IPS-NIHi11 (cell line): Measurements from ENCODE around the gene PRSS22.

Experiments
- DNase-seq: peaks from one replicate; pipeline ENCODE4 v3.0.0; 2012; ENCODE audit warnings: mixed read lengths, low spot score

Gene PRSS22

DNA sequence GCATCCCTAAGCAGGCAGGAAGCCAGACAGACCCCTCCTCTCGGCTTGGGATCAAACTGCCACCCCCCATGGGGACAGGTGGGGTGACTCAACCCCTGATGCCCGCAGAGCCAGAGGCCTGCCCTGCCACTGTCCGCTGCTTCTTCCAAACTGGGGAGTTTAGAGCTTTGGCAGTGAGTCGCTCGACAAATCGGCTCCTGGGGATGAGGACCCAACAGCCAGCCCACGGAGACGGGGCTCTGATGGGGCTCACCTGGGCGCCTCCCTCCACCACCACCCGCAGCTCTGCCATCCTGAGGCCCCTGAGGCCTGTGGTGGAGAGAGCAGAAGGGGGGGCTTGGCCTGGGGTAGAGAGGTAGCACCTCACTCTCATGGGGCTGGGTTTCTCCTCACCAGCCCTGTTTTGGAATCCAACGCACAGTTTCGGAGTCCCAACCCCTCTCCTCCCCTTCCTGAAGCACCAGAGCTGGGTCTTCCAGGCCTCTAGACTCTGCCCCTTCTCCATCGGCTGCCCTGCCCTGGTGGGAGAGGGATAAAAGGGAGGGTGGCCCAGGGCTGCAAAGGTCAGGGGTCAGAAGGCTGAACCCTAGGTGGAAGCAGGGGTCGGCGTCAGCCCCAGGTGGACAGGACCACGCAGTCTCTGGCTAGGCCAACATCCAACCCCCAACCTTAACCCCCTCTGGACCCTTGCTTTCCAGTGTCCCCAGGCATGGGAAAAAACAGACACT is 5.8 kb downstream of the PRSS22 start:
- DNase-seq, result peak; percentile 7

DNA sequence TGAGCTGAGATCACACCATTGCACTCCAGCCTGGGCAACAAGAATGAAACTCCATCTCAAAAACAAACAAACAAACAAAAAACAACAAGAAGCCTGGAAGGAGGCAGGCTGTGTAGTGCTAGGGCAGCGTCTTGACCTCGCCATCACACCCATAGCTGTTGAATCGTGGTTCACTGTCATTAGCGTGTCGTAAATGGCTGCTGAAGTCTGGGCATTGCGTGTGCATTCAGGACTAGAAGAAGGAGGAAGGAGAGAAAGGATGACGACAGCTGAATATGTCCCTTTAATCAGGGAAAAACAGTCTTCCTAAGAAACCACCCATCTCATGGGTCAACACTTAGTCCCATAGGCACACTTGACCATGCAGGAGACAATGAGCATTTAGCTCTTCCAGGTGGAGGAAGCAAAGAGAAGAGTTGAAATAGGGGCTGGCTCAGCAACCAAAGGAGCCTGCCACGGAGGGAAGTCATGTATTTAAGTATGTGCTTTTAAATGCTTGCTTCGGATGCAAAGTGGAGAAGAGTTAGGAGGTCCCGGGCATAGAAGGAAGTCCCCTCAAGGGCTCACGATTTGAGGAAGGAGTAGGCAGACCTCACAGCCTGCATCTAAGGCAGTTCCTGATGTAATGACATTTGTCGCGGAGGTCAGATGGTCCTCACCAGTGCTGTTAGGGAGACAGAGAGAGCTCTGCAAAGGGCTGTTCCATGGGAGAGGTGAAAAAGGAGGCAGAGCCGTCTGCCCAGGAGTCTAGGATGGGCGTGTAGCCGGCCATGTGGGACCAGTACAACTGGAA is 8.8 kb downstream of the PRSS22 start:
- DNase-seq, result peak; percentile 6

DNA sequence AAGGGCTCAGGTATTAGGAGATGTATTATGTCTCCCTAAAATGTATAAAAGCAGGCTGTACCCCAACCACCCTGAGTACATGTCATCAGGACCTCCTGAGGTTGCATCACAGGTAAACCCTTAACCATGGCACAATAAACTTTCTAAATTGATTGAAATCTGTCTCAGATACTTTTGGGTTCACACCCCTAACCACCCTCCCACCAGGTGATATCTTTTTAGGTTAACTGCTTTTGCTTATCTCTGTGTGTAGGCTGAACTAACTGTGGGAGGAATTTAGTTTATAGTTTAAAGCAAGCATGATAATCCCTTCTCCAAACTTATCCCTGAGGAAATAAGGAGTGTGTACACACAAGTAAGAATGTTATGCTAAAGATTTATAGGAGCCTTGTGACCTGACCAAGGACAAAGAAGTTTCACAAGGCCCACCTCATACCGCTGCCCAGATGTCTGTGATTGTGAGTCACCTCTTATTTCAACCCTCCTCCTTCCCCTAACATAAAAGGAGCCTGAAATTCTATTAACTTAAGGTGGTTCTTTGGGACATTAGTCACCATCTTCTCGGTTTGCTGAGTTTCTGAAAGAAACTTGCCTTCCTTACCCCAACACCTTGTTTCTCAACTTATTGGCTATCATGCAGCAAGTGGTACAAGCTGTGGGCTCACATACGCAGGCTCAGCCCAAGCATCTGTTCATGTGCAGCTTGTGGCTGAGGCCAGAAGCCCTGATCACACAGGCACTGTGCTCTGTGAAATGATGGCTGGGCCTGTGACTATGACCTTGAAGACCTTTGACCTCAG is 11.3 kb downstream of the PRSS22 start:
- DNase-seq, result peak; percentile 3

DNA sequence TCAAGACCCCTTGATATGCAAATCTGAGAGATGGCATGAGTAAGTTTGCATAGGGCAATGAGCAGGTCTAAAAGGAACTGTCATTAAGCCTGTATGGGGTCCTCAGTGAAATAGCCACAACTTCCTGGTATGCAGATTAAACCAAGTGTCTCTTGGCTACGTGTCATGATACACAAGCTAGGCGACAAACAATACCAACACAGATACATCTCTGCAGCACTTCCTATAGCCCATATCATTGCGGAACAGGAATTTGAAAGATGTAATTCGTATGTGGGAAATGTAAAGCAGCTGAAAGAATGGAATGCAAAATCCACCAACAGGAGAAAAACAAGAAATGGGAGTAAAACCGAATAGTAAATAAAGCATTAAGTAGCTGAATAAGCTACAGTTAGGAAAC is 12.9 kb downstream of the PRSS22 start:
- DNase-seq, result no peak

DNA sequence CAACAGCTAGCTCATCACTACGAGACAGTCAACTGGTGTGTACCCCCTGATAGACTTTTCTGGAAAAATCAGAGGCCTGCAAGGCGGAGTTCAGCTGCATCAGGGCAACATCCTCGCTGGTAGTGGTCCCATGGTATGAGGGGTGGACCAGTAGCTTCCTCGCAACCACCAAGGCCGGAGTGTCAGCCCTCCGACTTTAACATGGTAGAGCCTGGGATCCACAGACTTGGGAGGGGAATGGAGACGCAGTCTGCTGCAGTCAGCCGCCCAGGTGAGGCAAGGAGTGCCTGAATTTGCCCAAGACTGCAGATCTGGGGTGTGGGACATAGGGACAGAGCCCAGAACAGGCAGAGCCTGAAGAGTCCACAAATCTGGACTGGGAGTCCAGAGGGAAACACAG is 14.4 kb downstream of the PRSS22 start:
- DNase-seq, result no peak

DNA sequence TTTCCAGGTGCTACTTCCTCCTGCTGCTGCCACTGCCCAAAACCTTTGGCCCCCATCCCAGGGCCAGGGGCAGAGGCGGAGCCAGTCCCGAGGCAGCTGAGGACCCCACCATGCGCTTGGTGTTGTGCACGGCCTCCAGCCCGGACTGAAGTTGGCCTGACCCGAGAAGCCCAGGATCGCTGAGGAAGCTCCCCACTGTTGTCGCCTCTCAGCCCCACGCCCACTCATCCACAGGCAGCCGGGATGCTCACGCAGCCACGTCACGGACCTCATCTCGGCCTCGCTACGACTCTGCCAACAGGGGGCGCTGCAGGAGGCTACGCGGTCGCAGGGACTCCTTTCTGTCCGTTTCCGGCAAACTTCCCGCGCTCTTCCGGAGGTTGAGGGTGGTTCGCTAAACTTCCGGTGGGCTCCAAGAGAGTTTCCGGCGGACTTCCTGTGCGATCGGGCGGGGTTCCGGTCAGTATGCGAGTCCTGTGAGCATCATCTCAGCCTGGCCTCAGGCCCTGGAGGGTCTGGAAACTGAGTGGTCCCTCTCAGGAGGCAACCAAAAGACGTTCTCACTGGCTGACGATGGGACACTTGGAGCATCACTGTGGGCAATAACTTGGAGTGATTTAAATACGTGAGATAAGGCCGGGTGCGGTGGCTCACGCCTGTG is 15.5 kb downstream of the PRSS22 start:
- peak; percentile 85 for DNase-seq

DNA sequence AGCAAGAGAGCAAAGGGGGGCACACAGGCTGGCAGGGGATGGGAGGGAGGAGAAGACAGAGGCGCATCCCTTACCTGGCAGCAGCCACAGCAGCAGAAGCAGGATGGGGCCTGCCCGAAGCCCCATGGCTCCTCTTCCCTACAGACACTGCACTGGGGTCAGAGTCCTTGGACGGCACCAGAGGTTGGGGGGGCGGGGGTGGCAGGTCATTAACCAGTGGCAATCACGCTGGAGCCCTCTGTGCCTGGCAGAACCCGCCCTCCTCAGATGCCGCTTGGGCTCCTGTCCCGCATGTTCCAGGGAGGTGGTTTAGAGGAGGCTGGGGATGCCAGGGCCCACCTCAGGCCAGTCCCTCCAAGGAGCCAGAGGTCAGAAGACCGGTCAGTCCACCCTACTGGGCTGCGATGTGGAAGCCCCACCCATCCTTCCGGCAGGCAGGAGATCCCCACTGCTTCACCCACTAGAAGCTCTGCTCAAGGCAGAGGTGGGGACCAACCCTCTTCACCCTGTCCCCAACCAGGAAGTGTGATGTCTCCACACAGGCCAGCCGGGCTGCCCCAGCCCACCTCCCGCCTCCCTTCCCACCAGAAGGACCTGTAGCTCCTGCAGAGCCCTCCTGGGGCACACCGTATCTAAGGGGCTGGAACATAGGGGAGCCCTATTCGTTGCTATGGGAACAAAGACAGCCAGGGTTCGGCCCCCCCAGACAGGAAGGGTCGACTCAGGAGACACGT is 16.2 kb downstream of the PRSS22 start:
- DNase-seq, result no peak

DNA sequence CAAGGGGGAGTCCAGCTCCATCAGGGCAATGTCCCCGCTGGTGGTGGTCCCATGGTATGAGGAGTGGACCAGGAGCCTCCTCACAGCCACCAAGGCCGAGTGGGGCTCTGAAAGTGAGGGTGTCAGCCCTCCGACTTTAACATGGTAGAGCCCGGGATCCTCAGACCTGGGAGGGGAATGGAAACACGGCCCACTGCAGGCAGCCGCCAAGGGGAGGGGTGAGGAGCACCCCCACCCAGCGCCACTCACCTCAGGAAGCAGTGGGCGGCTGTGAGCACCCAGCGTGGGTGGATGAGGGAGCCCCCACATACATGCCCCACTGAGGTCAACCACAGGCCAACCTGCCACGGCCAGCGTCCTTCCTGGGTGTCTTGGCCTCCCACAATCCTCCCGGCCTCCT is 17.1 kb downstream of the PRSS22 start:
- no peak for DNase-seq

DNA sequence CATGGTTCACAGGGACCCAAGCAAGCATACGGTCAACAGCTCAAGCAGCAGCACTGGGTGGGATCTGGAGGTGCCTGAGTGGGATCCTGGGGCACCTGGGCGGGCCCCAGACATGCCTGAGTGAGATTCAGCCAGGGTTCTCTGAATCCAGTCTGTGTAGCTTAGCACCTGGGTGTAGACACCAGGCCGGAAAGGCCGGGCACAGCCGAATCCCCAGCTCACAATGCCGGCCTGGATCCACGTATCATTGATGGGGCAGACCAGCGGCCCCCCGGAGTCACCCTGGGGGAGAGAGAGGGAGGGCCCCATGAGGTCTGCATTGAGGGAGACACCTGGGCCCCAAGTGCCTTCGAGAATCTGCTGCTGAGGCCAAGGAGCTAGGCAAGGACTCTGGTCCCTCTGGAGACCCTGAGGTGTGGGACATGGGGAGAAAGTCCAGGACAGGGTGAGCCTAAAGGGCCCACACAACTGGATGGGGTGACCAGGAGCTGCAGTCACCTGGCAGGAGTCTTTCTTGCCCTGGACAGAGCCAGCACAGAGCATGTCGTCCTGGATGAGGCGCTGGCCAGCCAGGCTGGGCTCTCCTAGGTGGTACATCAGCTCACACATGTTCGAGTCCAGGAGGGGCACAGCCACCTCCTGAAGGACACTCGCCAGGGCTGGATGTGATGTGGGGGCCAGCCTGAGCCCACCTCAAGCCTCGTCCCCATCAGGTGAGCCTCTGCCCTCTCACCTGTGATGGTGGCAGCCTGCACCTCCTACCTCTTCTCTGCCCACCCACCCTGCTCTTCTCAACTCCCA is 18.1 kb downstream of the PRSS22 start:
- no peak for DNase-seq

DNA sequence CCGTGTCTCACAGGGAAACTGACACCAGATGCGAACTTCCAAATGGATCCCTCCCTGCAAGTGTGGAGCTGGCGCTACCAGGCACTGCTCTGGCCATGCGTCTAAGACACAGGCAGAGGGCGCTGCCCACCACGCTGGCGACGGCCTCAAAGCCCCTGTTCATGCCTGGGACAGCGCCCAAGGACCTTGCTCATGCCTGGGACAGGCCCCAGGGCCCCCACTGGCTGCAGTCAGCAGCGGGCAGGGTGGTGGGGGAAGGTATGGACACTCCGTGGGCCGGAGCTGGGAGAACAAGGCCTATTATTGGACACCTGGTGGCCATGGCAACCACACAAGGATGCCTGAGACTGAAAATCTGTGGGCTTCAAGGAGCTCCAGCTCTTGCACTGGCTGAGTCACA is 19.0 kb downstream of the PRSS22 start:
- peak; percentile 92 for DNase-seq

DNA sequence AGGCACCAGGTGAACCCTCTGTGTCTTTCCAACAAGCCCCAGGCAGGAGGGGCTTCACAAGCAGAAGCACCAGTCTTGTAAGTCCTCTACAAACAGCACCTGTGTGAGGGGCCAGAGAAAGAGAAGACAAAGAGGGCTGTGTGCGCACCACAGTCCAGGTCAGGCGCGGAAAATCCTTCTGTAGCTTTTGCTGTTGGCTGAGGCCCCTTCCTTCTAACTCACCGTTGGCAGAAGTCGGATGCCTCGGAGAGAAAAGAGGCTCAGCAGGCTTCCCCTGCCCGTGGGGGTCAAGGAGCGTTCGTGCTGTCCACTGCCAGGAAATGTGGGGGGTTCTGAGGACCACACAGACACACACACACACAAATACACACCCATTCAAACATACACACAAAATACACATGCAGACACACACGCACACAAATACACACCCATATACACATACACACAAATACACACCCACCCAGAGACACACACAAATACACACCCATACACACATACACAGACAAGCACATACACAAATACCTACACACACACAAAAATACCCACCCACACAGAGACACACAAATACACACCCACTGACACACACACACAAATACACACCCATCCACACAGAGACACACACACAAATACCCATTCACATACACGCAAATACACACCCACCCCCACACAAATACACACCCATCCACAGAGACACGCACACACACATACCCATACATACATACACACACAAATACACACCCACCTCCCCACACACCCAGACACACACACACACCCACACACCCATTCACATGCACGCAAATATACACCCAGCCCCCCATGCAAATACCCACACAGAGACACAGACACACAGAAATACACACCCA is 21.1 kb downstream of the PRSS22 start:
- no peak for DNase-seq

DNA sequence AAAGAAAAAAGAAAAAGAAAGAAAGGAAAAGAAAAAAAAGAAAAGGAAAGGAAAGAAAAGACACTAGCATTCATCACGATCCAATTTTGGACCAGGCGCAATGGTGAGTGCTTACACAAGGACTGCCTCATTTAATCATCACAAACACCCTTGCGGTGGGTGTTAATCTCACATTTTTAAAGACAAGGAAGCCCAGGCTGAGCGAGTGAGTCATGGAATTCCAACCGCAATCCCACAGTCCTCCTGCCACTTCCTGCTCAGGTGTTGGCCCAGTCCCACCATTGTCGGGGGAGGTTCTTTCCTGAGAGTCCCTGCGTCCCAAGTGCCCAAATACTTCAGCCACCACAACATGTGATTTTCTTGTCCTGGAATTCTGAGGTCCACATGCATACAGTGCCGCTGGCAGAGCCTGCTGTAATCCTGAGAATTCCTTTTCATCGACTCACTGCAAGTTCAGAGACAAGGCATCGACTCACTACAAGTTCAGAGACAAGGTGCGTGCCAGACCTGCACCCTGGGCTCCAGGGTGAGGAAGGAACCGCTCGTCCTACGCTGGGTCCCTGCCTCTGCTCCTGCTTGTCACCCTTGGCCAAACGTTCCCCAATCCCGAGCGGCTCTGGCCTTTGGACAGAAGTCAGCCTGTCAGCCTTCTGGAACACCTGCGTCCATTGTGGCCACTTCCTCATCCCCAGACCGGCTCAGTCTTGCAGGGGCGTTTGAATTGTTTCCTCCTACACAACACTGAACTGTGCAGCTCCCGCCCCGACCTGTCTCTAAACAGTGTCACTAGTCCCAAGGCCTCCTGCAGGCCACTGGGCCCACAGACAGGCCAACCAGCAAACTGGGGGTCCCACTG is 22.1 kb downstream of the PRSS22 start:
- DNase-seq, result peak; percentile 53

DNA sequence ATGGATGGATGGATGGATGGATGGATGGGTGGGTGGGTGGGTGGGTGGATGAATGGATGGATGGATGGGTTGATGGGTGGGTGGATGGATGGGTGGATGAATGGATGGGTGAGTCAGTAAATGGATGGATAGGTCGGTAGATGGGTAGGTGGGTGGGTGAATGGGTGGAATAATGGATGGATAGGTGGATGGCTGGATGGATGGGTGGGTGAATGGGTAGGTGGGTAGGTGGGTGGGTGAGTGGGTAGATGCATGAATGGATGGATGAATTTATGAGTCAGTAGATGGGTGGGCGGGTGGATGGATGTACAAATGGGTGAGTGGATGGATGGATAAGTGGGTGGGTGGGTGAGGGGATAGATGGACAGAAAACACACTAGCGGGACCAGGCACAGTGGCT is 23.0 kb downstream of the PRSS22 start:
- DNase-seq, result no peak

DNA sequence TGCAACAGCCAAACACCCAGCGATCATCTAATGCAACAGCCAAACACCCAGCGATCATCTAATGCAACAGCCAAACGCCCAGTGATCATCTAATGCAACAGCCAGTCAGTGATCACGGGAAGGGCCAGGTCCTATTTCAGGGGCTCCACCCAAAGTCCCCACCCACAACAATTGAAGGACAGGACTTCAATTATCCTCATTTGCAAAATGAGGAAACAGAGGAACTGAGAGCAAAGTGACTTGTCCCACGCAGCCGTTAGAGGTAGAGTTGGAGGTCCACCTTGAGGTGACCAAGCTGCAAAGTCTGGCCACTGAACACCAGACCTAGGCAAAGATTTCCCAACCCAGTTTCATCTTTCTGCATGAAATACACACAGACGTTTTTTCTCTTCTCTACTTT is 24.2 kb downstream of the PRSS22 start:
- no peak for DNase-seq

DNA sequence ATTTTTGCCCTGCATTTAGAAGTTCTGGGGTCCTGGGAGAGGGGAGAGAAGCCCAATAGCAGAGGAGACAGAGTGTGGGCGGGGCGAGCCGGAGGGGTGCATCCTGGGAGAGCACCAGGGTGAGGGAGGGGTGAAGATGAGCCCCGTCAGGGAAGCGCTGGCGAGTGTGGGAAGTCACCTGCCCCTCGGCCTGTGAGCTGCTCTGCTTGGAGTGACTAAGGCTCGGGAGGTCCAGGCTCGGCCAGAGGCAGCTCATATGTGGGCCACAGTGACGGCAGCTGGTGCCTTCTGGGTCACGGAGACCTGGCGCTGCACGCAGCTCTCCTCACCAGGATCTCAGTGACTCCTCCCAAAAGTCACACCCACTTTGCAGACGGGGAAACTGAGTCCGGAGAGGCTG is 26.8 kb downstream of the PRSS22 start:
- no peak for DNase-seq

DNA sequence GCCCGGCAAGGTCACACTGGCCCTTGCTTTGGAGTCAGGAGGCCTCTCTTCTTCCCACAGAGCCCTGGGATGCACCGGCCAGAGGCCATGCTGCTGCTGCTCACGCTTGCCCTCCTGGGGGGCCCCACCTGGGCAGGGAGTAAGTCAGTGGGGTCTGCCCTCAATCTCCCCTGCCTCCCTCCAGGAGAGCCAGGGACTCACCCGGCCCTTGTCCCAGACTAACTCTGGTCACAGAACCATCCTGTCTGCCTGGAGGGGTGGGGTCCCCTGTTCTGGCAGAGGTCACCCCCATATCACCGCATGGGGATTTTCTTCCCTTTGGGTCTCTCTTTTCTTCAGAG is 27.6 kb downstream of the PRSS22 start:
- no peak for DNase-seq

DNA sequence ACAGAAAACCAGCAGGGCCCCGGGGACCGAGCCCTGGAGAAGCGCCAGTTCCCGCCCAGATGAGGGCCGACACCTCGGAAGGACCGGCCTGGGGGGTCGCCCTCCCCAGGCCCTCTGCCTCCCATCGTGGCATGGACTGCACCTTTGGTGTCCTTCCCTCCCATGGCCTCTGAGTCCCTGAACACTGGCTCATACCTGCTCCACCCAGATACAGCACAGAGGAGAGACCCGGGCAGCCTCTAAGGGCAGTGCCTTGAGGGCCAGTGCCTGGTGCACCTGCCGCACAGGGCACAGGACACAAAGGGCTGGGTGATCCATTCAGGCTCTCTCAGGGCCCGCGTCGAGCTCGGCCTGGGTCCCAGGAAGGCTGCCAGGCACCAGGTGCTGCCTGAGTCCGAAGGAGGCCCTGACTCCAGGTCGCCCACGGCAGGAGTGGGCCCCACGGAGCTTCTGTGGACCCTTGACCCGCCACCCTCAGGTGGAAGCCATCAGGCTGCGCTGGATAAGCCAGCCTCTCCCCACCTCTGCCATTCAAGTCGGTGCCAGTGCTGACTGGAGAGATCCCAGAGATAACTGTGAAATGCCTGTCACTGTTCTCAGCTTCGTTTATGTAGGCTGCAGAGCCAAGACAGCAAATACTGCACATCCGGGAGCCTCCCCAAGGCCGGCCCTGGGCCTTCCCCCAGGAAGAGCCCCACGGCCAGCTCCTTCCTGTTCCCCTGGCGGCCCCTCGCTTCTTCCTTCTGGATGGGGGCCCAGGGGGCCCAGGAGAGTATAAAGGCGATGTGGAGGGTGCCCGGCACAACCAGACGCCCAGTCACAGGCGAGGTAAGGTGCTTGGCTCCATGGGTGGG is 28.2 kb downstream of the PRSS22 start, which contains the start of gene ZG16B:
ZG16B (plus strand) TSS at position 803 of the 854 bp plus-strand sequence. CDS start 139 bp downstream, outside the sequence.
- no peak for DNase-seq
